Common myeloid progenitor, CD34-positive (primary cell): Measurements from ENCODE around the gene NAA38.
"Not testable (repeated sequence)": the region's sequence is repeated elsewhere in the genome, so short reads cannot be mapped to it uniquely, and the experiment has no call there.

Experiments used
- CTCF ChIA-PET: fragments of 350-600 bp; sonication (Branson Sonifier 250); formaldehyde crosslinking; loops from one replicate; lab custom pipeline; 2021; ENCODE audit warnings: antibody characterized with exemption; lab: Charles Lee
- POLR2A ChIA-PET: fragments of 350-600 bp; sonication (Branson Sonifier 250); formaldehyde crosslinking; loops from one replicate; lab custom pipeline; 2021; ENCODE audit warnings: antibody characterized with exemption; lab: Charles Lee
- DNase-seq, 3 donors: peaks; one replicate each; pipeline versions ENCODE4 v3.0.0 to v3.0.0-alpha.2; 2013
- H3K27ac ChIP-seq, 2 experiments: 1 replicate in 1 of 2; 2 replicates in 1 of 2; pipeline ENCODE4 v1.7.0; 2013; ENCODE audit warnings: inconsistent platforms in 2 of 2, low read length in 2 of 2, mild to moderate bottlenecking in 2 of 2, low read depth in 1 of 2, moderate library complexity in 1 of 2; ENCODE audit not compliant: severe bottlenecking in 2 of 2, insufficient read depth in 1 of 2, poor library complexity in 1 of 2
- H3K27me3 ChIP-seq, 5 experiments: replicated peaks in 2 of 5; 1 replicate in 3 of 5; 2 replicates in 2 of 5; pipeline versions ENCODE4 v1.6.1 to v1.7.0; 2013; ENCODE audit warnings: low read length in 4 of 5, mild to moderate bottlenecking in 2 of 5, moderate library complexity in 2 of 5, inconsistent platforms in 1 of 5; ENCODE audit not compliant: insufficient read depth in 5 of 5, control insufficient read depth in 4 of 5
- H3K36me3 ChIP-seq, 4 experiments: 1 replicate in 2 of 4; 2 replicates in 2 of 4; pipeline versions ENCODE4 v1.6.1 to v1.7.0; 2013; ENCODE audit warnings: low read length in 3 of 4, control low read depth in 1 of 4, mild to moderate bottlenecking in 1 of 4; ENCODE audit not compliant: control insufficient read depth in 4 of 4, insufficient read depth in 4 of 4
- H3K4me1 ChIP-seq, 4 experiments: 1 replicate in 3 of 4; 2 replicates in 1 of 4; pipeline versions ENCODE4 v1.6.1 to v1.7.1; 2013; ENCODE audit warnings: low read length in 3 of 4, mild to moderate bottlenecking in 3 of 4, control low read depth in 1 of 4, inconsistent platforms in 1 of 4, moderate library complexity in 1 of 4; ENCODE audit not compliant: control insufficient read depth in 4 of 4, insufficient read depth in 4 of 4; ENCODE audit errors: control extremely low read depth in 1 of 4
- H3K4me3 ChIP-seq, 7 experiments: 1 replicate in 4 of 7; 2 replicates in 3 of 7; pipeline versions ENCODE4 v1.5.1 to v1.7.0; 2013; ENCODE audit warnings: mild to moderate bottlenecking in 7 of 7, low read length in 6 of 7, moderate library complexity in 6 of 7, inconsistent platforms in 2 of 7, low read depth in 2 of 7, control low read depth in 1 of 7; ENCODE audit not compliant: insufficient read depth in 4 of 7, control insufficient read depth in 1 of 7; ENCODE audit errors: extremely low read depth in 1 of 7
- H3K9me3 ChIP-seq, 5 experiments: 1 replicate in 4 of 5; 2 replicates in 1 of 5; pipeline versions ENCODE4 v1.6.1 to v1.7.1; 2013; ENCODE audit warnings: low read length in 4 of 5, mild to moderate bottlenecking in 2 of 5, inconsistent platforms in 1 of 5, low read depth in 1 of 5, moderate library complexity in 1 of 5; ENCODE audit not compliant: control insufficient read depth in 4 of 5, insufficient read depth in 2 of 5; ENCODE audit errors: control extremely low read depth in 1 of 5
- WGBS: methylation state at CpG from one replicate; pipeline ENCODE4 v1.1.5; 2013; ENCODE audit not compliant: insufficient coverage; 5-methylcytosine and 5-hydroxymethylcytosine counted together

The NAA38 gene

GRCh38 chr17:7811251-7811650 is 46.1 kb downstream of the NAA38 start:
- 60% methylated on average over 3 of the region's 3 CpGs for WGBS
- H3K4me3 ChIP-seq, result no peak overlapping the region
- no peaks in the 10 kb centered on the region for H3K9me3 ChIP-seq
- no peaks in the 10 kb centered on the region for H3K36me3 ChIP-seq
- H3K4me1 ChIP-seq, result peaks cover 2 to 7% (median 6%) of the 10 kb centered on the region in 4 experiments
- no peaks in the 10 kb centered on the region for H3K27me3 ChIP-seq
- ChIA-PET POLR2A (interaction anchor here (0.6 kb wide), 2 partner anchors 44 to 125 kb away, joined by 5 to 6 read pairs; no protein-coding TSS in a partner anchor), CTCF (interaction anchor here (1.4 to 3.3 kb wide), 3 partner anchors 9 to 68 kb away, joined by 4 to 20 read pairs (median 4); no protein-coding TSS in a partner anchor)
- H3K27ac ChIP-seq, result no peak overlapping the region
- peak; percentile 11 to 66 (median 51) for DNase-seq

GRCh38 chr17:7809791-7810343 is 47.5 kb downstream of the NAA38 start:
- DNase-seq, H3K4me3 ChIP-seq, H3K36me3 ChIP-seq, POLR2A ChIA-PET, H3K9me3 ChIP-seq, H3K27ac ChIP-seq, H3K4me1 ChIP-seq, H3K27me3 ChIP-seq: not testable (repeated sequence)
- CTCF ChIA-PET, result interaction anchor here (1.2 to 3.3 kb wide), 4 partner anchors 10 to 67 kb away, joined by 3 to 20 read pairs (median 3); no protein-coding TSS in a partner anchor
- 100% methylated on average over 4 of the region's 9 CpGs for WGBS

- Histone ChIP-seq H3K27me3 (no peaks in the 10 kb centered on the region), H3K4me1 (peaks cover 2 to 7% (median 6%) of the 10 kb centered on the region in 4 experiments), H3K9me3 (no peaks in the 10 kb centered on the region), H3K36me3 (no peaks in the 10 kb centered on the region), H3K27ac (no peak overlapping the region), H3K4me3 (no peak overlapping the region)
- no peak for DNase-seq
- ChIA-PET POLR2A (no interaction called here), CTCF (interaction anchor here (0.7 to 1.3 kb wide), 5 partner anchors 10 to 32 kb away, joined by 3 read pairs; no protein-coding TSS in a partner anchor)
- 86% methylated on average over 9 of the region's 11 CpGs for WGBS
These were observed 48.1 kb downstream of the NAA38 start for GRCh38 chr17:7809086-7809790.

- ChIA-PET POLR2A (no interaction called here), CTCF (interaction anchor here (0.8 kb wide), 1 partner anchor 272 kb away, joined by 3 read pairs; no protein-coding TSS in a partner anchor)
- Histone ChIP-seq H3K27me3 (no peaks in the 10 kb centered on the region), H3K9me3 (no peaks in the 10 kb centered on the region), H3K27ac (no peak overlapping the region), H3K4me1 (peaks cover 2 to 9% (median 7%) of the 10 kb centered on the region in 4 experiments), H3K4me3 (no peak overlapping the region), H3K36me3 (no peaks in the 10 kb centered on the region)
- WGBS, result 98% methylated on average over 20 of the region's 21 CpGs
- DNase-seq, result no peak
These were observed 50.2 kb downstream of the NAA38 start for GRCh38 chr17:7807206-7807605.
